Activated effector memory CD4-positive, alpha-beta T cell treated with anti-CD3 and anti-CD28 coated beads, Interleukin-2, amount 50 U/mL, for 16 hours (primary cell): Measurements from ENCODE around the gene RAB30.

Experiments used
- DNase-seq: peaks from one replicate; pipeline ENCODE4 v3.0.0-alpha.2; 2020

The RAB30 gene

GRCh38 chr11:82932564-82932963 lies 139.1 kb downstream of the RAB30 start:
- no peak for DNase-seq

DNA sequence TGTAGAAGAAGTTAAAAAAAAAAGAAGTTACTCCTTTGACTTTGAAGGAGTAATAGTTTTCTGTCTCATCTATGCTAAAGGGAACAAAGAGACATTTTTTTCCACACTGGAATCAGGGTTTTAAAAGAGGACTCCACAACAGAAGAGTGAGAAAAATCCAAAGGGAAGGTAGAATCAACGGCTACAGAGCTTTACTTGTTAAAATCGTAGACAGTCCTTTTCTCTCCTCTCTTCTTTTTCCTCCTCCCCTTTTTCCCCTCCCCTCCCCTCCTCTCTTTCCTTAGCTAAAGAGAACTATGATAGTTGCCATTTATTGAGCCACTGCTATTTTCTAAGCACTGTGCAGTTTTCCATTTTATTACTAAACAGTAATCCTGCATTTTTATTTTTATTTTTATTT lies 141.0 kb downstream of the RAB30 start:
- DNase-seq = no peak

DNA sequence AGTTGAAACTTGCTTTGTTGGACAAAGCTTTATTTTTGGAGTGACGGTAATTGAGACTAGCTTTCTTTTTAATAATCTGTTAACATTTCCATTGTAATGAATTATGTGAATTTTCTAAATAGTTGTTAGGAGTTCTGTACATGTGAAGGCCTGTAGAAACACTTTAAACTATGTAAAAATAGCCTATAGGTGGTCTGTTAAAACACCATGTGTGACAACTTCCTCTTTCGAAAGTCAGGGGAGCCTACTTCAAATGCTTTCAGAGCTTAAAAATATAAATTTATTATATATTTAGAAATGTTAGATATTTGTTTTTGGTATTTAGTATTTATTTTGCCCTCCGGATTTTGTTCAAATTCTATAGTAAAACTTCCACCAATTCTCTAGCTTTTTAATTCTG lies 141.5 kb downstream of the RAB30 start:
- DNase-seq = no peak

GRCh38 chr11:82929121-82929520 lies 142.6 kb downstream of the RAB30 start:
- no peak for DNase-seq

- no peak for DNase-seq
Observed at GRCh38 chr11:82927264-82927880, 144.3 kb downstream of the RAB30 start.

DNA sequence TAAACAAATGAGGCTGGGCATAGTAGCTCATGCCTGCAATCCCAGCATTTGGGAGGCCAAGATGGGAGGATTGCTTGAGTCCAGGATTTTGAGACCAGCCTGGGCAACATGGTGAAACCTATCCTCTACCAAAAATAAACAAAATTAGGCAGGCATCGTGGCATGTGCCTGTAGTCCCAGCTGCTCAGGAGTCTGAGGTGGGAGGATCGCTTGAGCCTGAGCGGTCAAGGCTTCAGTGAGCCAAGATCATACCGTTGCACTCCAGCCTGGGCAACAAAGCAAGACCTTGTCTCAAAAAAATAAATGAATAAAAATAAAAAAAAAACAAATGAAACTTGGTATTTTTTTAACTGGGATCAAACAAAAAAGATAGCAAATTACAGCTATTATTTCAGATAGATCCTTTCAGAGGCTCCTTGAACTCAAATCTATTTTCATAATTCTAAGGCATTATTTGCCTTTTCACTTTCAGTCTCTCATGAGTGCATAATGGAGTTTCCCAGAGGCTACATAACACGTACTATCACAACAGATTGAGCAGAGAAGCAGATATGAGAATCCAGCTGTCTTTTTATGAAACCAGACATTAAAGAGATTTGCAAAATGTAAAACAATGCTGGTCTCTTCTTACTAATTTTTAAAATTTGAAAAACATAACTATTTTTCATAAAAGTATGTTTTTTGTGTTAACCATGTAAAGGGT lies 147.0 kb downstream of the RAB30 start:
- DNase-seq = no peak
